HEK293T (cell line): Measurements from ENCODE around the gene SHANK2.

ENCODE experiments used
- CTCF ChIA-PET: fragments of 350-600 bp; formaldehyde crosslinking; extraction: SDS; loops from one replicate; lab custom pipeline; 2021; ENCODE audit warnings: antibody characterized with exemption, inconsistent platforms; lab: Yijun Ruan, JAX
- POLR2A ChIA-PET: fragments of 350-600 bp; formaldehyde crosslinking; extraction: SDS; loops from one replicate; lab custom pipeline; 2020; ENCODE audit warnings: antibody characterized with exemption, inconsistent platforms; lab: Yijun Ruan, JAX
- DNase-seq: peaks from one replicate; pipeline ENCODE4 v3.0.0; 2012; ENCODE audit warnings: mixed read lengths; ENCODE audit errors: extremely low spot score
- ARNT ChIP-seq: fragments of 450-650 bp; IDR thresholded peaks from 2 replicates; pipeline ENCODE4 v1.6.1; 2017; ENCODE audit warnings: mild to moderate bottlenecking
- BHLHE40 ChIP-seq: fragments of 450-650 bp; IDR thresholded peaks from 2 replicates; pipeline ENCODE4 v1.6.1; 2016; ENCODE audit warnings: mild to moderate bottlenecking, moderate library complexity, borderline replicate concordance
- CTBP1 ChIP-seq: fragments of 450-650 bp; IDR thresholded peaks from 2 replicates; pipeline ENCODE4 v1.6.1; 2016; ENCODE audit warnings: borderline replicate concordance
- ELF4 ChIP-seq: fragments of 450-650 bp; IDR thresholded peaks from 2 replicates; pipeline ENCODE4 v1.6.1; 2017; ENCODE audit warnings: antibody characterized with exemption
- FOXA1 ChIP-seq: fragments of 450-650 bp; IDR thresholded peaks from 2 replicates; pipeline ENCODE4 v1.6.1; 2016; ENCODE audit warnings: mild to moderate bottlenecking
- FOXK2 ChIP-seq: fragments of 450-650 bp; IDR thresholded peaks from 2 replicates; pipeline ENCODE4 v1.6.1; 2016; ENCODE audit warnings: mild to moderate bottlenecking
- FOXM1 ChIP-seq: fragments of 450-650 bp; IDR thresholded peaks from 2 replicates; pipeline ENCODE4 v1.6.1; 2017; ENCODE audit warnings: mild to moderate bottlenecking, borderline replicate concordance
- HDGF ChIP-seq: fragments of 450-650 bp; IDR thresholded peaks from 2 replicates; pipeline ENCODE4 v1.6.1; 2017; ENCODE audit warnings: antibody characterized with exemption, borderline replicate concordance
- L3MBTL2 ChIP-seq: fragments of 450-650 bp; conservative IDR thresholded peaks from 2 replicates; pipeline ENCODE4 v1.6.1; 2016; ENCODE audit warnings: mild to moderate bottlenecking
- LEF1 ChIP-seq: fragments of 450-650 bp; IDR thresholded peaks from 2 replicates; pipeline ENCODE4 v1.6.1; 2017; ENCODE audit warnings: mild to moderate bottlenecking, borderline replicate concordance
- NFRKB ChIP-seq: fragments of 450-650 bp; IDR thresholded peaks from 2 replicates; pipeline ENCODE4 v1.6.1; 2016; ENCODE audit warnings: mild to moderate bottlenecking, moderate library complexity
- PKNOX1 ChIP-seq: fragments of 450-650 bp; IDR thresholded peaks from 2 replicates; pipeline ENCODE4 v1.6.1; 2016
- SP1 ChIP-seq: fragments of 450-650 bp; IDR thresholded peaks from 2 replicates; pipeline ENCODE4 v1.6.1; 2017
- SUZ12 ChIP-seq: fragments of 450-650 bp; IDR thresholded peaks from 2 replicates; pipeline ENCODE4 v1.6.1; 2016; ENCODE audit warnings: mild to moderate bottlenecking
- TARDBP ChIP-seq: fragments of 450-650 bp; IDR thresholded peaks from 2 replicates; pipeline ENCODE4 v1.6.1; 2016
- ZNF384 ChIP-seq: fragments of 450-650 bp; IDR thresholded peaks from 2 replicates; pipeline ENCODE4 v1.6.1; 2016

SHANK2 gene

GRCh38 chr11:71284525-71285092, 32.2 kb upstream of the SHANK2 start:
- TF ChIP-seq SUZ12: no peak
- no peak for TF ChIP-seq L3MBTL2
- no peak for TF ChIP-seq BHLHE40
- no peak for TF ChIP-seq ARNT
- TF ChIP-seq ZNF384: no peak
- TF ChIP-seq HDGF: no peak
- TF ChIP-seq FOXA1: no peak
- TF ChIP-seq CTBP1: no peak
- TF ChIP-seq NFRKB: no peak
- no peak for TF ChIP-seq SP1
- TF ChIP-seq PKNOX1: no peak
- no peak for TF ChIP-seq FOXK2
- TF ChIP-seq ELF4: no peak
- TF ChIP-seq TARDBP: no peak
- no peak for TF ChIP-seq LEF1
- no peak for TF ChIP-seq FOXM1
- ChIA-PET CTCF (no interaction called here), POLR2A (no interaction called here)
- no peak for DNase-seq

- TF ChIP-seq FOXM1 (no peak), ZNF384 (no peak), CTBP1 (no peak), PKNOX1 (no peak), SP1 (no peak), FOXA1 (no peak), TARDBP (no peak), LEF1 (no peak), BHLHE40 (no peak)
- DNase-seq: no peak
- ChIA-PET CTCF (no interaction called here), POLR2A (no interaction called here)
These were observed 31.6 kb upstream of the SHANK2 start for GRCh38 chr11:71283971-71284441.

- ChIA-PET POLR2A (no interaction called here), CTCF (no interaction called here)
- DNase-seq: no peak
- no peak for TF ChIP-seq TARDBP
- TF ChIP-seq NFRKB: no peak
- TF ChIP-seq FOXK2: no peak
- no peak for TF ChIP-seq FOXA1
- TF ChIP-seq PKNOX1: no peak
These were observed 30.4 kb upstream of the SHANK2 start for GRCh38 chr11:71282581-71283351.

GRCh38 chr11:71281831-71282230, 29.5 kb upstream of the SHANK2 start:
- ChIA-PET CTCF (no interaction called here), POLR2A (no interaction called here)
- TF ChIP-seq ELF4 (no peak), LEF1 (no peak), SUZ12 (no peak), L3MBTL2 (no peak), PKNOX1 (no peak), FOXK2 (no peak), NFRKB (no peak)
- DNase-seq: no peak

- POLR2A ChIA-PET: no interaction called here
- no peak for DNase-seq
- CTCF ChIA-PET: no interaction called here
These were observed 28.8 kb upstream of the SHANK2 start for GRCh38 chr11:71281204-71281603.

GRCh38 chr11:71279916-71280645, 27.7 kb upstream of the SHANK2 start:
- DNase-seq: no peak
- TF ChIP-seq ZNF384: no peak
- TF ChIP-seq BHLHE40: no peak
- TF ChIP-seq HDGF: no peak
- TF ChIP-seq L3MBTL2: no peak
- no peak for TF ChIP-seq NFRKB
- TF ChIP-seq PKNOX1: no peak
- no peak for TF ChIP-seq SUZ12
- TF ChIP-seq ELF4: no peak
- TF ChIP-seq SP1: no peak
- TF ChIP-seq CTBP1: no peak
- no peak for TF ChIP-seq TARDBP
- no peak for TF ChIP-seq FOXM1
- ChIA-PET CTCF (no interaction called here), POLR2A (no interaction called here)

More at GRCh38 chr11:71281204-71281603, 28.8 kb upstream of the SHANK2 start:
- no peak for TF ChIP-seq SUZ12
- TF ChIP-seq NFRKB: no peak
